Spinal cord (tissue), 10 donors: ENCODE data around the gene RELB. TPM values are rescaled to one million over a fixed set of nuclear protein-coding genes. Genes with fewer than 3 reads are reported as not detected.

Experiments used
- DNase-seq, 6 donors: peaks; one replicate each; pipeline versions ENCODE4 v3.0.0 to v3.0.0-alpha.2; 2013 to 2015; ENCODE audit warnings: low spot score in 6 of 6, low read depth in 4 of 6
- H3K27ac ChIP-seq: one replicate; pipeline ENCODE4 v1.5.1; 2013; ENCODE audit warnings: low read depth, low read length, control low read depth
- H3K27me3 ChIP-seq: one replicate; pipeline ENCODE4 v1.6.1; 2013; ENCODE audit warnings: low read length; ENCODE audit not compliant: control insufficient read depth, insufficient read depth
- H3K36me3 ChIP-seq: one replicate; pipeline ENCODE4 v1.6.1; 2013; ENCODE audit warnings: low read length; ENCODE audit not compliant: control insufficient read depth, insufficient read depth
- H3K4me1 ChIP-seq: one replicate; pipeline ENCODE4 v1.6.1; 2013; ENCODE audit warnings: low read length; ENCODE audit not compliant: control insufficient read depth, insufficient read depth
- H3K4me3 ChIP-seq: one replicate; pipeline ENCODE4 v1.5.1; 2013; ENCODE audit warnings: low read depth, low read length, control low read depth
- H3K9me3 ChIP-seq: one replicate; pipeline ENCODE4 v1.6.1; 2013; ENCODE audit warnings: low read length; ENCODE audit not compliant: control insufficient read depth, insufficient read depth
- WGBS: methylation state at CpG from one replicate; pipeline ENCODE4 v1.1.5; 2013; ENCODE audit warnings: missing lambda C conversion rate; ENCODE audit not compliant: insufficient coverage; 5-methylcytosine and 5-hydroxymethylcytosine counted together
- polyA plus RNA-seq, 2 donors: library from polyadenylated mRNA; unstranded; fragments of 120-200 nt; gene quantifications; one replicate each; pipeline ENCODE4 v1.2.1, GENCODE V29; 2013; ENCODE audit not compliant: insufficient read length in 2 of 2
- total RNA-seq, 2 donors: library from RNA; depleted of rRNA in 1 of 2; stranded (reverse); fragments of 120-200 nt in 1 of 2; fragments of >200 nt in 1 of 2; gene quantifications; one replicate each; pipeline versions ENCODE4 v1.2.3 to v1.2.4, GENCODE V29; 2013 to 2014
- donor health status: healthy.

RELB gene
- total and polyA plus RNA-seq, 4 donors: 2.4 to 4.0 (median 3.4) TPM

DNA sequence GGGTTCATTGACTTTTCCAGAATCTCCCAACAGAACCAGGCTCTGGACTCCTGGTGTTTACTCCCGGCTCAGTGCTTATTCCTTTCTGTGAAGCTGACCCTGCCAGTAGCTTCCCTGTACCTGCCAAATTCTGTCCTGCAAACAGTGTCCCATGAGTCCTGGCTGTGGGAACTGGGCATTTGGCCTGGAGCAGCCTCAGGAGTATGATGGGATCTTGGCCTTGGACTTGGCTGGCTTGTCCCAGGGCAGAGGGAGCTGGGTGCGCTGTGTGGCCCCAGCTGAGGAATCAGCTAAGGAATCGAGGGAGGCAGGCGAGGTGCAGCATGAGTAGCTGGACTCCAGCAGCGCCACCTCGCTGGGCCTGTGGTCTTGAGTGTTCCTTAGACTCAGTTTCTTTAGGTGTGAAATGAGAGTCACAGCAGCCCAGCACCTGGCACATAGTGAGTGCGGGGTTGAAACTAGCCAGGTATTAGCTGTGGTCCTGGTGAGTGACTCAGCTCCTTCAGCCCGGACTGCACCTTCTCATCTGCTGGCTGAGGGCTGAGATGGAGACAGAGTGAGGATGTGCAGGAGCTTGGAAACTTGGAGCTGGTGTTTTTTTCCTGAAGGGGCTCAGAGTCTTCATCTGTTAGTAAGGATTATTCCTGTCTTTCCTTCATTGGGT lies 47.9 kb downstream of the RELB start:
- Histone ChIP-seq H3K36me3 (peaks cover 39% of the 10 kb centered on the region), H3K27ac (no peak overlapping the region), H3K4me1 (peaks cover 36% of the 10 kb centered on the region), H3K27me3 (no peaks in the 10 kb centered on the region), H3K9me3 (no peaks in the 10 kb centered on the region), H3K4me3 (no peak overlapping the region)
- WGBS: 92% methylated on average over 8 of the region's 8 CpGs
- peak in 1 of 6 donors; percentile 25 for DNase-seq

DNA sequence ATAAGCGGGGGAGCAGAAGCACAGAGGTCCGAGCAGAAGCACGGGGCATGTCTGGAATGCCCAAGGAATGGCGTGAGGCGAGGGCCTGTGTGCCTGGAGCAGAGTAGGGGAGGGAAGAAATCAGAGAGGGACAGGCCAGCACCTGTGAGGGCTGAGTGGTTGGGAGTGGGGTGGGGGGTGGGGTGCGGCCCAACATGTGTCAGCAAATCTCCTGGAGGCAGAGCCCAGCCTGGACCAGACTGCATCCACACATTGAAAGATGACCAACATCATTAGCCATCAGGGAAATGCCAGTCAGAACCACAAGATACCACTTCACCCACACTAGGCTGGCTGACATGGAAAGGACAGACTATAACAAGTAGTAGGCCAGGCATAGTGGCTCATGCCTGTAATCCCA lies 48.8 kb downstream of the RELB start:
- no peak overlapping the region for H3K27ac ChIP-seq
- 85% methylated on average over 5 of the region's 6 CpGs for WGBS
- H3K36me3 ChIP-seq: peaks cover 37% of the 10 kb centered on the region
- no peak overlapping the region for H3K4me3 ChIP-seq
- H3K27me3 ChIP-seq: no peaks in the 10 kb centered on the region
- H3K9me3 ChIP-seq: no peaks in the 10 kb centered on the region
- DNase-seq: no peak
- peaks cover 30% of the 10 kb centered on the region for H3K4me1 ChIP-seq

DNA sequence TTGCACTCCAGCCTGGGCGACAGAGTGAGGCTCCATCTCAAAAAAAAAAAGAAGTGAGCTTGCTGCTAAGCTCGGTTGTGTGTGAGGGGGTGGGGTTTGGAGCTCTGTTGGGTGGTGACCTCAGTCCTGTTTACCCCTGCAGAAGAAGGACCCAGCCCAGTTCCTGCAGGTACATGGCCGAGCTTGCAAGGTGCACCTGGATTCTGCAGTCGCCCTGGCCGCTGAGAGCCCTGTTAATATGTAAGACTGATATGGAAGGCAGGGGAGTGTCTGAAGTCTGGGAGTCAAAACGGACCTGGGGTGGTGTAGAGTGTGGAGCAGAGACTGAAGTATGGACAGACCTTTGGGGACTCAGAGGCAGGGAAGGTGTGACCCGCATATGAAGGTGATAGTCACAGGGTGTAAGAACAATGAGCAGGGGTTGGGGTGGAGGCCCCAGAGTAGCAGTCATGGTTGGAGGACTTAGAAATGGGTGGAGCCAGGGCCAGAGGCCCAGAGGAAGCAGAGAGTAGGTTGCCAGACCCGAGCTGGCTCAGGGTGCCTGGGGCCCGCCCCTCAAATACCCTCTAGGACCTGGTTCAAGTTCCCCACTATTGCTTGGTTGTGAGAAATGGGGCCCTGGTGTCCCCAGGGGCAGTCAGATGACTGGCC lies 50.8 kb downstream of the RELB start:
- DNase-seq: no peak
- H3K27me3 ChIP-seq: no peaks in the 10 kb centered on the region
- no peaks in the 10 kb centered on the region for H3K9me3 ChIP-seq
- WGBS: 82% methylated on average over 8 of the region's 9 CpGs
- peaks cover 11% of the 10 kb centered on the region for H3K4me1 ChIP-seq
- H3K36me3 ChIP-seq: peaks cover 56% of the 10 kb centered on the region
- H3K27ac ChIP-seq: no peak overlapping the region
- no peak overlapping the region for H3K4me3 ChIP-seq

DNA sequence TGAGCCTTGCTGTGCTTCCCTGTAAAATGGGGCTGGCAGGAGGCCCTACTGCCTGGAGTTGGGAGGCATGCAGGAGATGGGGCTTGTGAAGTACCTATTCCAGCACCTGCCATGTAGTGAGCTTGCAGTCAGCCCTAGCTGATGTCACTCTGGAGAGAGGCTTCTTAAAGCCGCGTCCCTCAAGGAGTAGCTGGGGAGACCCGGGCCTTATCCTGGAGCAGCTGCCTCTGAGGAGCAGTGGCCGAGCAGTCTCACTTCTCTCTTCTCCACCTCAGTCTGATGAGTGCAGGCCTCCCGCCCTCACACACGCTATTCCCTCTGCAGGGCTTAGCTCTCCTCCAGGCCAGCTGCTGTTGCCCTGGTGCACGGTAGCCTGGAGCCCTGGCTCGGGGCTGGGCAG lies 55.6 kb downstream of the RELB start:
- Histone ChIP-seq H3K27me3 (no peaks in the 10 kb centered on the region), H3K9me3 (no peaks in the 10 kb centered on the region), H3K36me3 (peaks cover 89% of the 10 kb centered on the region), H3K4me1 (no peaks in the 10 kb centered on the region), H3K27ac (no peak overlapping the region), H3K4me3 (no peak overlapping the region)
- WGBS: 85% methylated on average over 8 of the region's 8 CpGs
- no peak for DNase-seq

DNA sequence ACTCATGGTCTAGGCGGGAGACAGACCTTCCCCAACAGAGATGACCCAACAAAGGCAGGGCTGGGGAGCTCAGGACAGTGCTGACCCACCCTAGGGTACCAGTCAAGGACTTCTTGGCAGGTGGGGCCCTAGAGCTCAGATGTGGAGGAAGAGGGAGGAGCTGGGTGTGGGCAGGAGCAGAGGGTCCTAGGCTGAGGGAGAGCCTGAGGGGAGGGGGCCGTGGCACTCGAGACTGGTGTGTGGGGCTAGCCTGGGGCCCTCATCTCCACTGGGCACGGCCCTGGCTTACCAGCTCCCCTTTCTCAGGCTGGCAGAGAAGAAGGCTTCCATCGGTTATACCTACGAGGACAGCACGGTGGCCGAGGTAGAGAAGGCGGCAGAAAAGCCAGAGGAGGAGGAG lies 56.2 kb downstream of the RELB start:
- Histone ChIP-seq H3K4me3 (no peak overlapping the region), H3K27me3 (no peaks in the 10 kb centered on the region), H3K4me1 (no peaks in the 10 kb centered on the region), H3K36me3 (peaks cover 89% of the 10 kb centered on the region), H3K27ac (no peak overlapping the region), H3K9me3 (no peaks in the 10 kb centered on the region)
- WGBS: 91% methylated on average over 7 of the region's 9 CpGs
- no peak for DNase-seq

DNA sequence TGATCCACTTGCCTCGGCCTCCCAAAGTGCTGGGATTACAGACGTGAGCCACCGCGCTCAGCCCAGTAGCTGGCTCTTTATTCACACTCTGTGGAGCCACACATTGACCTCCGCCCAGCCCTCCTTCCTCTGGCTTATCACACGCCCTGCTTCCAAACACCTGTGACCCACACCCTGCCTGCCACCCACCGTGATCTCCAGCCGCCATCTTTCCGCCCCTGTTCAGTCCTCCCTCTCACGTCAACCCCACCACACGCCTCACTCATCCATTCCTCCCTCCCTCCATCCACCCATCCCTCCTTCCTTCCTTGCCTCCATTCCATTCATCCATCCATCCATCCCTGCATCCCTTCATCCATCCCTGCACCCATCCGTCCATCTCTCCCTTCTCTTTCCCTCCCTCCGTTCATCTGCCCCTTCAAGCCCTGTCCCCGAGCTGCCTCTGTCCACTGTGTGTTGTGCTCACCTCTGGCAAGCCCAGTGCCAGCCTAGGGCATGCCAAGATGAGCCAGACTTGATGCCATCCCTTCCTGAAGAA lies 57.4 kb downstream of the RELB start:
- peaks cover 93% of the 10 kb centered on the region for H3K36me3 ChIP-seq
- no peaks in the 10 kb centered on the region for H3K4me1 ChIP-seq
- no peak overlapping the region for H3K27ac ChIP-seq
- DNase-seq: no peak
- WGBS: 87% methylated on average over 14 of the region's 14 CpGs
- no peak overlapping the region for H3K4me3 ChIP-seq
- no peaks in the 10 kb centered on the region for H3K27me3 ChIP-seq
- H3K9me3 ChIP-seq: no peaks in the 10 kb centered on the region

DNA sequence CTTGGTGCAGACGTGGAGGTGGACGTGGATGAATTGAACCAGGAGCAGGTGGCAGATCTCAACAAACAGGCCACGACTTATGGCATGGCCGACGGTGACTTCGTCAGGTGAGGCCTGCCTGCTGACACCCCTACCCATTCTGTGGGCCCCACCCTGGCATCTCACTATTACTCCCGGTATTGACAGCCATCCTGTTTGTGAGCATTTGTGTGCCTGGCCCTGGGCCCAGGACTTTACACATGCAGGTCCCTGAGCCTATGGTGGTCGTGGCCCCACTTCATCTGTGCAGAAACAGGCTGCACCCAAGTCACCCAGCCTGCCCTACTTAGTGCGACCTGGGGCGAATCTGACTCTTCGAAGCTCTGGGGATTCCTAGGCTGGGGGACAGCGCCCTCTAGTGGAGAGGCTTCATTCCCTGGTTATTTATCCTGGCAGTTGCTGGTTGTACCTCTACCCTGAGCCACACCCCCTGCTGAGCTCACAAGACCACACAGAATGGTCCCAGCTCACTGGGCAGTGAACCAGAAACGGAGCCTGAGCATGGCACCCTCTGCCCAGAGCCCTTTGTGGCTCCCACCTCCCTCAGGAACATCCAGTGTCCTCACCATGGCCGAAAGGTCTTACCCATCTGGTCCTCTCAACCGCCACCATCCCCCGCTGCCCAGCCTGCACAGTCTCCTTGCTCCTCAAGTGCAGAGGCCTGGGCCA lies 58.1 kb downstream of the RELB start:
- DNase-seq: peak in 2 of 6 donors; percentile 59 to 72
- Histone ChIP-seq H3K36me3 (peaks cover 98% of the 10 kb centered on the region), H3K4me1 (no peaks in the 10 kb centered on the region), H3K27ac (no peak overlapping the region), H3K4me3 (no peak overlapping the region), H3K9me3 (no peaks in the 10 kb centered on the region), H3K27me3 (no peaks in the 10 kb centered on the region)
- WGBS: 63% methylated on average over 16 of the region's 16 CpGs

DNA sequence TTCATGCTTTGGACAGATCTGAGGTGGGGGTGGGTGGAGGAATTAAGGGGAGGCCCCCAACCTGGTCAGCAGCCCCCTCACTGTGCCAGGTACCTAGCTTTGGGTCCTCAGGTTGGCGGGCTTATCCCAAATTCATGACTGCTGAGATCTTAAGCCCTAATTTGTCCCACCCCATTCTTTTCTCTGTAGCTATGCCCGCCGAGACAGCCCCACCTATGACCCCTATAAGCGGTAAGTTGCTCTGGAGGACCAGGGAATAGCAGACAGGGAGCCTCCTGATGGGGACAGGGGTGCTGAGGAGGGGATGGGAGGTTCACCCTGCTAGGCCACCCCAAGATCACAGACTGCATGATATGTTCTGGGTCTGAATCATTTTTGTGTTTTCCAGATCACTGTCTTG lies 60.7 kb downstream of the RELB start:
- Histone ChIP-seq H3K36me3 (peaks cover 97% of the 10 kb centered on the region), H3K27ac (no peak overlapping the region), H3K4me3 (no peak overlapping the region), H3K27me3 (no peaks in the 10 kb centered on the region), H3K4me1 (no peaks in the 10 kb centered on the region), H3K9me3 (no peaks in the 10 kb centered on the region)
- no peak for DNase-seq
- WGBS: no CpG with 5 or more reads among the region's 4 CpGs

DNA sequence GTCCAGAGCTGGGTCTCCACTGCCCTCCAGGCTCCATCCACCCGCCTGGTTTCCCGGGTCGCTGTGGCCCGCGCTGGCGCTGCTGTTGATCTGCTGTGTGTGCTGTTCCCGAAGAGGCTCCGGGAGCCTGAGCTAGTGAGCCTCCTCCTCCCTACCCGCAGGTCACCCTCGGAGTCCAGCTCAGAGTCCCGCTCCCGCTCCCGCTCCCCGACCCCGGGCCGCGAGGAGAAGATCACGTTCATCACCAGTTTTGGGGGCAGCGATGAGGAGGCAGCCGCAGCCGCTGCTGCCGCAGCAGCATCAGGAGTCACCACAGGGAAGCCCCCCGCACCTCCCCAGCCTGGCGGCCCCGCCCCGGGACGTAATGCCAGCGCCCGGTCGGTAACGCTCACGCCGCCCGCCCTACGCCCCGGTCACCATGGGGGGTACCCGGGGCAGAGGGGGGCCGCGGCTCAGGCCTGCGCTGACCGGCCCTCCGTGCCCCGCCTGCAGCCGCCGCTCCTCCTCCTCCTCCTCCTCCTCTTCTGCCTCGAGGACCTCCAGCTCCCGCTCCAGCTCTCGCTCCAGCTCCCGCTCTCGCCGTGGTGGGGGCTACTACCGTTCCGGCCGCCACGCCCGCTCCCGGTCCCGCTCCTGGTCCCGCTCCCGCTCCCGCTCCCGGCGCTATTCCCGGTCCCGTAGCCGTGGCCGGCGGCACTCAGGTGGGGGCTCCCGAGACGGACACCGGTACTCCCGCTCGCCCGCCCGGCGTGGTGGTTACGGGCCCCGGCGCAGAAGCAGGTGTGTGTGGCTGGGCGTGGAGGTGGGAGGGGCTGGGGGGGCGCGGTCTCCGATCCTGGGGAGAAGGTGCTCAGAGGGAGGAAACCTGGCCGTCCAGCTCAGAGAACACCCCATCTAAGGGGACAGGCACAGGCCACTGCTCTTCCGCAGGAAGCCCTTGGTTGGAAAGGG lies 62.9 kb downstream of the RELB start:
- H3K4me3 ChIP-seq: no peak overlapping the region
- no peaks in the 10 kb centered on the region for H3K9me3 ChIP-seq
- H3K27ac ChIP-seq: no peak overlapping the region
- H3K27me3 ChIP-seq: no peaks in the 10 kb centered on the region
- H3K4me1 ChIP-seq: no peaks in the 10 kb centered on the region
- 96% methylated on average over 85 of the region's 85 CpGs for WGBS
- H3K36me3 ChIP-seq: peaks cover 97% of the 10 kb centered on the region
- no peak for DNase-seq
